ENCODE measurements around the gene APOBEC3C. TPM values are rescaled to one million over a fixed set of nuclear protein-coding genes. Genes with fewer than 3 reads are reported as not detected.
A peak's percentile ranks its signal among the peaks of the same experiment; 100 is the strongest.
"Not testable (repeated sequence)": the region's sequence is repeated elsewhere in the genome, so short reads cannot be mapped to it uniquely, and the experiment has no call there.

APOBEC3C gene
- polyA plus RNA-seq, 3 donors: 19.7 to 86.3 (median 69.4) TPM

- Mint-ChIP-seq H3K9me3 (peaks cover 0 to 21% (median 9%) of the 10 kb centered on the region in 7 donors), H3K4me1 (peaks cover 38% of the 10 kb centered on the region), H3K36me3 (peaks cover 4 to 14% of the 10 kb centered on the region in 2 donors)
- H3K4me2 ChIP-seq (replicated peaks; ENCODE audit: extremely low read depth, low read length, poor library complexity, severe bottlenecking); H3K27ac ChIP-seq (ENCODE audit: low read depth in 1 of 2, low read length in 2 of 2); intact Hi-C loops (cut with micrococcal nuclease); DNase-seq; H3K27me3 ChIP-seq (ENCODE audit: control insufficient read depth in 2 of 2, insufficient read depth in 2 of 2, low read length in 2 of 2); H3K9ac ChIP-seq (ENCODE audit: insufficient read depth, low read length, poor library complexity, severe bottlenecking); H3K4me3 ChIP-seq (replicated peaks in 1 of 3; ENCODE audit: low read depth in 2 of 3, low read length in 3 of 3); H2AFZ ChIP-seq (ENCODE audit: insufficient read depth, low read depth, low read length, poor library complexity, severe bottlenecking); H3K36me3 ChIP-seq (replicated peaks in 1 of 2; ENCODE audit: control insufficient read depth in 1 of 2, insufficient read depth in 2 of 2, low read length in 2 of 2); H3K27me3 Mint-ChIP-seq (ENCODE audit: low read depth in 3 of 3); H3K27ac Mint-ChIP-seq; H4K20me1 ChIP-seq (ENCODE audit: insufficient read depth, low read length); H3K9me3 ChIP-seq (replicated peaks in 1 of 2; ENCODE audit: control insufficient read depth in 1 of 2, insufficient read depth in 1 of 2, low read length in 2 of 2); H3K4me3 Mint-ChIP-seq: not testable (repeated sequence)
- peaks cover 12% of the 10 kb centered on the region for H3K79me2 ChIP-seq (ENCODE audit: insufficient read depth, low read length)
- 94% methylated on average over 9 of the region's 10 CpGs for WGBS (ENCODE audit: insufficient coverage)
- H3K4me1 ChIP-seq (ENCODE audit: control insufficient read depth in 1 of 2, insufficient read depth in 2 of 2, low read length in 2 of 2): peaks cover 21 to 47% of the 10 kb centered on the region in 2 donors
Measured at GRCh38 chr22:38980587-38980986, 33.5 kb upstream of the APOBEC3C start.

GRCh38 chr22:38981005-38981991 is 32.8 kb upstream of the APOBEC3C start:
- Histone ChIP-seq H3K9me3 (replicated peaks in 1 of 2; ENCODE audit: control insufficient read depth in 1 of 2, insufficient read depth in 1 of 2, low read length in 2 of 2) (peaks cover 0 to 8% of the 10 kb centered on the region in 2 donors), H3K9ac (ENCODE audit: insufficient read depth, low read length, poor library complexity, severe bottlenecking) (peak overlapping the region; percentile 50), H3K4me1 (ENCODE audit: control insufficient read depth in 1 of 2, insufficient read depth in 2 of 2, low read length in 2 of 2) (peaks cover 21 to 47% of the 10 kb centered on the region in 2 donors), H3K79me2 (ENCODE audit: insufficient read depth, low read length) (peaks cover 12% of the 10 kb centered on the region), H3K4me2 (replicated peaks; ENCODE audit: extremely low read depth, low read length, poor library complexity, severe bottlenecking) (peak overlapping the region; percentile 77), H2AFZ (ENCODE audit: insufficient read depth, low read depth, low read length, poor library complexity, severe bottlenecking) (peak overlapping the region; percentile 82), H3K36me3 (replicated peaks in 1 of 2; ENCODE audit: control insufficient read depth in 1 of 2, insufficient read depth in 2 of 2, low read length in 2 of 2) (no peaks in the 10 kb centered on the region), H3K27ac (ENCODE audit: low read depth in 1 of 2, low read length in 2 of 2) (peak overlapping the region; percentile 24 to 77), H4K20me1 (ENCODE audit: insufficient read depth, low read length) (no peaks in the 10 kb centered on the region), H3K4me3 (replicated peaks in 1 of 3; ENCODE audit: low read depth in 2 of 3, low read length in 3 of 3) (peak overlapping the region; percentile 39 to 78 (median 42)), H3K27me3 (ENCODE audit: control insufficient read depth in 2 of 2, insufficient read depth in 2 of 2, low read length in 2 of 2) (no peaks in the 10 kb centered on the region)
- Mint-ChIP-seq H3K27me3 (ENCODE audit: low read depth in 3 of 3) (peaks cover 0 to 8% (median 6%) of the 10 kb centered on the region in 3 donors), H3K4me1 (peaks cover 41% of the 10 kb centered on the region), H3K27ac (peak overlapping the region; percentile 76 to 97 (median 90)), H3K9me3 (peaks cover 0 to 17% (median 7%) of the 10 kb centered on the region in 7 donors), H3K4me3 (peak overlapping the region; percentile 81 to 90), H3K36me3 (peaks cover 9 to 21% of the 10 kb centered on the region in 2 donors)
- TF ChIP-seq CTCF (IDR thresholded peaks at IDR 0.05): peak; percentile 25
- intact Hi-C loops (cut with micrococcal nuclease): no loop called here
- WGBS (ENCODE audit: insufficient coverage): 69% methylated on average over 11 of the region's 27 CpGs
- no peak for DNase-seq

Data from CD14-positive monocyte (primary cell).